Measurements from ENCODE around the gene SPATA12. TPM values are rescaled to one million over a fixed set of nuclear protein-coding genes. Genes with fewer than 3 reads are reported as not detected.

Gene SPATA12
- total RNA-seq, 1 donor from 2014 or later: not detected

DNA sequence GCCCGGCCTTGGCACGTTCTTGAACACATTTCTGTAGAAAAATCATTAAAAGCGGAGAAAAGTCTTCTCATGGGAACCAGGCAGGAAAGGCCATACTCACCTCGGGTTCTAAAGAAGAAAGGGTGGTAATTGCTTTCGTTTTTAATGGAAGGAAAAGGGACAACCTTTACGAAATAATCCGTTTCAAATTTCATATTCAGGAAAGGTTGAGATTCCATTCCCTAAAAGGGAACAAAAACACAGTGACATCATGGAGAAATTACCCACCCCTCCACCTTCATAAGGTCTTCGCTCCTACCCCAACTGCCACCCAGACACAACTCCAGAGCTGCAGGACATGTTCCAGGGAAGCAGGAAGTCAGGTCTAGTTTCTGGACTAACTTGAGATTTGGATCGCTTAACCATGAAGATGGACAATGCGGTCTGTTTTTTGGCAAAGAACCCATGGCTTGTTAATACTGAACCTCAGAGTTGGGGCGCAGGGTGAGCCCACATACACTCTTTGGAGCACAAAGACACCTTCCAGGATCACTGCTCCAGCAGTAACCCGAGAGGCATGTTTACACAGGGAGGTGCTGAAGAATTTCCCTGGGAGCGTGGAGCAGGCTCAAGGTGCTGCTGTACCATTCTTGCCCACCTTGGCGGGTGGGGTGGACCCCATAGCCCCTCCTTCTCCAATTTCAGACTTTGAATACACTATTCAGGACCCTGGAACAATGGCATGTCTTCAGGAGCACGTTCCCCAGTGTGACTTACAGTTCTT is 49.2 kb downstream of the SPATA12 start:
- FAIRE-seq: no peak
- no peak for DNase-seq (ENCODE audit: low spot score in 2 of 2)

DNA sequence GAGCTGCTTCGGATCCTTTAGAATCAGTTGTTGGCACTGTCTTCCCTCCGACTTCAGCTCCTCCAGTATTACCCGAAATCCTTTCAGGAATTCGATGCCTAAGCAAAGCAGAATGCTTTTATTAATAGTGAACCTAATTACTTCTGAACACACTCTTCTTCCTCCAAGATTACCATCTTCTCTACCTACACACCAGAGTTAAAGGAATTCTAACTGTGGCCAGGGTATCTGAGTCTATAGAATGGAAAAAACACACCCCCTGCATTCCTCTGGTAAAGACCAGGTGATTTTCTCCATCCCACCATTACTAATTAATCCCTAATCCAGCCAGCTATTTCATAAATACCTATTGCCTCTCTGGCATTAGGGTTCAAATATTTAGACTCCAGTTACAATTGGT is 49.8 kb downstream of the SPATA12 start:
- FAIRE-seq (no peak), DNase-seq (ENCODE audit: low spot score in 2 of 2) (no peak)

DNA sequence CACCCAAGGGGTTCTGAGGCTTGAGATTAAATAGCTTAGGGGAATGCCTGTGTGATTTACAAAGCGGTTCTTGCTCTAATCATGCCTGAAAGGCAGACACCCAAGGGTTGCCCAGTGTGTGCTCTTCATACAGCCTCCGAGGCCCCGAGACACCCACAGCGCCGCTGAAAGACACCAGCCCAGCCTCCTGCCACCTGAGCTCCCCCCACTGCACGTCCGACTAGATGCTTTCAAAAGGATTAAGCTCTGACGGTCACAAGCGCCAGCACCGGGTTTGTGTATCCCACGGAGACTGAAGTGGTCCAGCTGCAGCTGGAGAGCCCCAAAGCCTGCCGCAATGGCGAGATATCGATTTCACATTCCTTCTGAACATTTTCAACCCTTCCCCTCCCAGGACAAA is 50.3 kb downstream of the SPATA12 start:
- FAIRE-seq (no peak), DNase-seq (ENCODE audit: low spot score in 2 of 2) (no peak)

DNA sequence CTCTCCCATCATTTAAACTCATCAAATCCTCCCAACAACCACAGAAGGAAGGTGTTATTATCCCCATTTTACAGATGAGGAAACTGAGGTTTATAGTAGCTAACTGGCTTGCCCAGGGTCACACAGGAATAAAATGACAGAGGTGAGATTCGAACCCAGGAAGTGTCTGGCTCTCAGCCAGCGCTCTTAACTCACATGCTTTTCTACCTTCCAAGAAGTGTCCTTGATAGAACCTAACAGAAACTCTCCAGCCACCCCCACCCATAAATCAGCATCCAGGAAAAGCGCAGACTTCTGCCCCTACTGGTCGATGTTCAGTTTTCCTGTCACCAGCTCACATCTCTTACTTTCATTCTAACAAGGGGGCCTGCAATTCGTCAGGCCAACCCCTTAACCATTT is 51.7 kb downstream of the SPATA12 start:
- no peak for FAIRE-seq
- DNase-seq (ENCODE audit: low spot score in 2 of 2): no peak

DNA sequence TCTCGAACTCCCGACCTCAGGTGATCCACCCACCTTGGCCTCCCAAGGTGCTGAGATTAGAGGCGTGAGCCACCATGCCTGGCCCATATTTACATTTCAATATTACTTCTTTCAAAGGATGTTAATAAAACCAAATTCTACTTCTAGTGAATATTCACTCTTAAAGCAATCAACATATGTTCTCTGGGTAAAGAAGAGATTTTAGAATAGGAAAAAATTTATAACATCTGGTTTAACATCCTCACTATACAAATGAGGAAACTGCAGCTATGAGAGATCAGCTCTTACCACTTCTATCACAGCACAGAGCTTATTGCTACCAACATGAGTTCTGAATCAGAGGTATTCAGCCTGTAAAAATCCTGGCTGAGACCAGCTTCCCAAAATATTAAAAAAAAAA is 56.0 kb downstream of the SPATA12 start:
- FAIRE-seq (no peak), DNase-seq (ENCODE audit: low spot score in 2 of 2) (no peak)

DNA sequence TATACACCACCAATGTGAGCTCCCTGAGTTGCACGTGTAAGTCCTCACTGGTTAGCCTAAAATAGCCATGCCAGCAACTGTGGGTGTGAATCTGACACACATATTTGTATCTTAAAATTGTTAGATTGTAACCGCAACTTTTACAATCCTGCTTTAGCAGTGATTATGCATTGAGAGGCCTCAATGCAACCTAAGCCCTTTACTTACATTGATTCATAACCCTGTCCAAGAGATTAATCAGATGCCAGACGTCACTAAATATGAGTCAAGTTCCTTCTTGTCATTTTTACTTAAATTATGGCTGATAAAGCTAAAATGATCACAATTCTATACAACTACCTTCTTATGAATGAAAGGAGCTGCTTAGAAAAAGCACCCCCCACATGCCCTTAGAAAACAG is 57.8 kb downstream of the SPATA12 start:
- FAIRE-seq: no peak

DNA sequence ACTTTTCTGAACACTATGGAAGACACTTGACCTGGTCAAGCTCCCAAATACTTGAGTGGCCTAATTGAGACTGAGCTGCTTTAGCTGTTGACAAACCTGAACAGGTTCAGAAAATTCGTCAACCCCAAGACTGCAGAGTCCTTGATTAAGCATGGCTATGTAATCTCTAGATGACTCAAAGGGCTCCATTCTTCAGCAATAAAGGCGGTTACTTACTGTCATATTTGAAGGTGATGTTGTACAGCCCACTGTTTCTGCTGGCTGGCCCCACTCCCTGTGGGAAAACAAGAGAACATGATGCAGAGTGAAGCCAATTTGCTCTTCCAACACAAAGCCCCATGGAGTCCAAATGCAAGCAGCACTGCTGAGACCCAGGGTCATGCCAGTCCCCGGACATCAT is 59.6 kb downstream of the SPATA12 start:
- no peak for DNase-seq (ENCODE audit: low spot score in 2 of 2)
- FAIRE-seq: no peak

More for the DNA sequence above, 57.8 kb downstream of the SPATA12 start:
- no peak for DNase-seq (ENCODE audit: low spot score in 2 of 2)

DNA sequence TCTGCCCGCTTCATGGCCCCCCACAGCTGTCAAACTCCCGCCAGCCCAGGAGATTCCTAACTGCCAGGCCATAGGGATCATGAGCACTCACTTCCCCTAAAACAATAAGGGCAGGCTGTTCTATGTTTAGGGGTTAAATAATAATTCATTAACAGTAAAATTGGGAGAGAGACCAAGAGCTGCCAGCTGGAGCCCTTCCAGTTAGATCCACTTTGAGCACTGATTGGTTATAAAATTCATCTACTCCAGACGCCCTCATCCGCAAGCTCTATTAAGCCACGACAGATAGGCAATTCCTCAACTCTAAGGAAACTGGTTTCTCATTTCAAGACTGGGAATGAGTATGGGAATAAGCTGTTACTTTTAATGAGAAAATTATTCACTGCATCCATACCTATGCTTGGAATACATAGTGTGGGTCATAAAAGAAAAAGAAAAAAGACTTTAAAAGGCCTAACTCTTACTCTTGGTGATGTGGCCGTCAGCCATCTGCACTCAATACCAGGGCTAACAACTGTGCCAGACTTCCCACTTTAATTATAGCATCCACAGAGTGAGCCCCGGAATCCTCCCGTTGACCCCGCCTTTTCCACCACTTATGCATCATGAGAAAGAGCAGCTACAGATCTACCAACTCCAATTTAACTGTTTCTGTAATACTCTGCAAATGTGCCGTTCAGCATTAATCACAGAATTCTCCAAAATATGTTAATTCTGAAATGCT is 60.1 kb downstream of the SPATA12 start:
- no peak for DNase-seq (ENCODE audit: low spot score in 2 of 2)

More for the DNA sequence above, 60.1 kb downstream of the SPATA12 start:
- no peak for FAIRE-seq

Other genes starting within 250 kb of the SPATA12 start
- 31.0 TPM for gene IL17RD, start 104.7 kb downstream of the SPATA12 start, total RNA-seq
- not detected for gene HESX1, start 139.3 kb downstream of the SPATA12 start, total RNA-seq
- 169 TPM for gene APPL1, start 167.1 kb downstream of the SPATA12 start, total RNA-seq
- gene ASB14, start 232.0 kb downstream of the SPATA12 start, total RNA-seq: under 0.01 TPM

Measured in frontal cortex (tissue), 4 donors.